Measurements from ENCODE around the gene NOSIP. TPM values are rescaled to one million over a fixed set of nuclear protein-coding genes. Genes with fewer than 3 reads are reported as not detected.

The NOSIP gene
- total and polyA plus RNA-seq, 9 donors, result 31.0 to 70.1 (median 58.7) TPM

DNA sequence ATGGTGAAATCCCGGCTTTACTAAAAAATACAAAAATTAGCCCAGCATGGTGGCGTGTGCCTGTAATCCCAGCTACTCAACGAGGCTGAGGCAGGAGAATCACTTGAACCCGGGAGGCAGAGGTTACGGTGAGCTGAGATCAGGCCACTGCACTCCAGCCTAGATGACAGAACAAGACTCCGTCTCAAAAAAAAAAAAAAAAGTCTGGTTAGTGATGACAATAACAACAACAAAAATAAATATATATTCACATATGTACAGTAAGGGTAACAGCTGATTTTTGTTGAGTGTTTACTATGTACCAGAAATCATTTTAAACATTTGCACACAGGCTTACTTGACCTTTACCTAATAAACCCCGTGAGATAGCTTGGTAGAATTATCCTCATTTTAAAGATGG, 36.6 kb upstream of the NOSIP start:
- no peaks in the 10 kb centered on the region for H3K36me3 ChIP-seq
- 88 to 94% (median 90%) methylated on average over 7 of the region's 7 CpGs for WGBS, 3 donors
- intact Hi-C loops (cut with DNase I), result no loop called here

DNA sequence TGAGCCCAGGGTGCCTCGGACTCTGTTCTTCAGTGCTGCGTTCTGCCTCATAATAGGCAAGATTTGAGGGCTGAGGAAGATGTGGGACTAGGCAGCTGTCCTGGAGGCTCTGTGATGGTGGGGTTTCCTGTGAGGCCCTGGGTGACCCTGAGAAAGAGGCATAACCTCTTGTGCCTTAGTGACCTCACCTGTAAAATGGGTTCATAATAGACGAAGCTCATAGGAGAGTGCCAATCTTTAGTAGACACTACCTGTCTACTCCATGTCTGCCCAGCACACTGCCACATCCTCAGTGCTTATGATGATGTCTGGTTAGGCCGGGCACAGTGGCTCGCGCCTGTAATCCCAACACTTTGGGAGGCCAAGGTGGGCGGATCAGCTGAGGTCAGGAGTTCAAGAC, 36.2 kb upstream of the NOSIP start:
- no peaks in the 10 kb centered on the region for H3K27me3 ChIP-seq
- WGBS, 3 donors, result 90 to 96% (median 94%) methylated on average over 7 of the region's 7 CpGs
- no peak overlapping the region for H3K4me3 ChIP-seq
- TF ChIP-seq, protein P1, sequence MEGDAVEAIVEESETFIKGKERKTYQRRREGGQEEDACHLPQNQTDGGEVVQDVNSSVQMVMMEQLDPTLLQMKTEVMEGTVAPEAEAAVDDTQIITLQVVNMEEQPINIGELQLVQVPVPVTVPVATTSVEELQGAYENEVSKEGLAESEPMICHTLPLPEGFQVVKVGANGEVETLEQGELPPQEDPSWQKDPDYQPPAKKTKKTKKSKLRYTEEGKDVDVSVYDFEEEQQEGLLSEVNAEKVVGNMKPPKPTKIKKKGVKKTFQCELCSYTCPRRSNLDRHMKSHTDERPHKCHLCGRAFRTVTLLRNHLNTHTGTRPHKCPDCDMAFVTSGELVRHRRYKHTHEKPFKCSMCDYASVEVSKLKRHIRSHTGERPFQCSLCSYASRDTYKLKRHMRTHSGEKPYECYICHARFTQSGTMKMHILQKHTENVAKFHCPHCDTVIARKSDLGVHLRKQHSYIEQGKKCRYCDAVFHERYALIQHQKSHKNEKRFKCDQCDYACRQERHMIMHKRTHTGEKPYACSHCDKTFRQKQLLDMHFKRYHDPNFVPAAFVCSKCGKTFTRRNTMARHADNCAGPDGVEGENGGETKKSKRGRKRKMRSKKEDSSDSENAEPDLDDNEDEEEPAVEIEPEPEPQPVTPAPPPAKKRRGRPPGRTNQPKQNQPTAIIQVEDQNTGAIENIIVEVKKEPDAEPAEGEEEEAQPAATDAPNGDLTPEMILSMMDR (IDR thresholded peaks at IDR 0.05), result no peak
- no peak for TF ChIP-seq POLR2A (IDR thresholded peaks at IDR 0.05)
- no peak for TF ChIP-seq EP300 (IDR thresholded peaks at IDR 0.05)
- H3K9me3 ChIP-seq, result no peaks in the 10 kb centered on the region
- intact Hi-C loops (cut with DNase I), result no loop called here
- DNase-seq, result no peak
- no peak overlapping the region for H3K27ac ChIP-seq
- no peaks in the 10 kb centered on the region for H3K4me1 ChIP-seq (ENCODE audit: insufficient read depth)
- H3K36me3 ChIP-seq, result no peaks in the 10 kb centered on the region

More for the DNA sequence above, 36.6 kb upstream of the NOSIP start:
- H3K4me1 ChIP-seq (ENCODE audit: insufficient read depth), result no peaks in the 10 kb centered on the region
- DNase-seq, result no peak
- TF ChIP-seq POLR2A (IDR thresholded peaks at IDR 0.05) (no peak), EP300 (IDR thresholded peaks at IDR 0.05) (no peak)
- TF ChIP-seq, protein P1 (IDR thresholded peaks at IDR 0.05), result no peak
- no peak overlapping the region for H3K4me3 ChIP-seq
- H3K27me3 ChIP-seq, result no peaks in the 10 kb centered on the region
- H3K27ac ChIP-seq, result no peak overlapping the region
- no peaks in the 10 kb centered on the region for H3K9me3 ChIP-seq

DNA sequence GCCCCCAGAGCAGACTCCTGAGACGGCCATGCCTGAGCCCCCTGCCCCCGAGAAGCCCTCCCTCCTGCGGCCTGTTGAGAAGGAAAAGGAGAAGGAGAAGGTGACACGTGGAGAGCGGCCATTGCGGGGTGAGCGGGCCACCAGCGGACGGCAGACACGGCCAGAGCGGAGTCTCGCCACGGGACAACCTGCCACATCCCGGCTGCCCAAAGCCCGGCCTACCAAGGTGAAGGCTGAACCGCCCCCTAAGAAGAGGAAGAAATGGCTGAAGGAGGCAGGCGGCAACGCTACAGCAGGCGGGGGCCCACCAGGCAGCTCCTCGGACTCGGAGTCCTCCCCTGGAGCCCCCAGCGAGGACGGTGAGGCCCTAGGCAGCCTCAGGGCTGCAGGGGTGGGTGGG, 35.5 kb upstream of the NOSIP start:
- Histone ChIP-seq H3K4me1 (ENCODE audit: insufficient read depth) (no peaks in the 10 kb centered on the region), H3K27me3 (no peaks in the 10 kb centered on the region), H3K9me3 (no peaks in the 10 kb centered on the region), H3K27ac (no peak overlapping the region), H3K36me3 (no peaks in the 10 kb centered on the region), H3K4me3 (no peak overlapping the region)
- WGBS, 3 donors, result 93 to 98% (median 96%) methylated on average over 23 of the region's 23 CpGs
- no peak for TF ChIP-seq POLR2A (IDR thresholded peaks at IDR 0.05)
- TF ChIP-seq, protein P1 (IDR thresholded peaks at IDR 0.05), result no peak
- no peak for DNase-seq
- intact Hi-C loops (cut with DNase I), result no loop called here

DNA sequence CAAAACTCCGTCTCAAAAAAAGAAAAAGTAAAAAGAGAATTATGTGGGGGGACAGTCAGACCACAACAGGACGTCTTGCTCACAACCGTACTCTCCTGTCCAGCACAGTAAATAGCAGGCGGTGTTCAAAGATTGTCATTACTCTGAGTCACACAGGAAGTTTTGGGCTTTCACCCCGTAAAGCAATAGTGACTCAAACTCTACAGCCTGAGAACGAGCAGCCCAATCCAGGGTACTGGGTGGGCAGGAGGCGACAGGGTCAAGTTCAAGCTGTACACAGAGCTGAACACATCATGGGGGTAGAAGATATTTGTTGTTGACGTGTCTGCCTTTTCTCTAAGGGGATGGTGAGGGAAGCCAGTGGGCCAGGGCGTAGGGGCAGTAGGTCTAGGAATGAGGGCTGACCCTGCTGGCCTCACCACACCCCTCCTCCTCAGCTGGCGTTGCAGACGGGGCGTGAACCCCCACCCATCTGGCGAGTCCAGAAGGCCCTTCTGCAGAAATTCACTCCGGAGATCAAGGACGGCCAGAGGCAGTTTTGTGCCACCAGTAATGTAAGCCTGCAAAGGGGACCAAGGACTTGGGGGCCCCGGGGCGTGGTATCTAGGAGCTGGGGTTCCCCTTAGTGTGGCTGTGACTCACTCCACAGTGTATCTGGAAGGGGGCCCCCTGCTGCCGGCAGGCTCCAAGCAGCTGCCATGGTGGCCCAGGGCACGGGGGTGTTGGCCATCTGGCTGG, 33.9 kb upstream of the NOSIP start:
- Histone ChIP-seq H3K36me3 (no peaks in the 10 kb centered on the region), H3K27ac (no peak overlapping the region), H3K27me3 (no peaks in the 10 kb centered on the region), H3K4me1 (ENCODE audit: insufficient read depth) (no peaks in the 10 kb centered on the region), H3K4me3 (no peak overlapping the region), H3K9me3 (no peaks in the 10 kb centered on the region)
- intact Hi-C loops (cut with DNase I), result no loop called here
- TF ChIP-seq EP300 (IDR thresholded peaks at IDR 0.05) (no peak), POLR2A (IDR thresholded peaks at IDR 0.05) (no peak)
- TF ChIP-seq, protein P1 (IDR thresholded peaks at IDR 0.05), result no peak
- no peak for DNase-seq
- WGBS, 3 donors, result 71 to 78% (median 78%) methylated on average over 19 of the region's 19 CpGs
